Transverse colon (tissue), 4 donors: Measurements from ENCODE around the gene STK10. TPM values are rescaled to one million over a fixed set of nuclear protein-coding genes. Genes with fewer than 3 reads are reported as not detected.

ENCODE experiments used
- DNase-seq: peaks from one replicate; pipeline ENCODE4 v3.0.0-alpha.2; 2019
- H3K27ac ChIP-seq, 4 donors: fragments of 200-600 bp; sonication (generic); 2 replicates each; pipeline ENCODE4 v1.5.1; 2016 to 2018; ENCODE audit warnings: inconsistent platforms in 4 of 4
- H3K27me3 ChIP-seq: fragments of 200-600 bp; sonication (generic); 2 replicates; pipeline ENCODE4 v1.5.1; 2017; ENCODE audit warnings: inconsistent platforms
- H3K36me3 ChIP-seq, 4 donors: fragments of 200-600 bp; sonication (generic); 2 replicates each; pipeline ENCODE4 v1.5.1; 2017 to 2019; ENCODE audit warnings: inconsistent platforms in 4 of 4
- H3K4me1 ChIP-seq, 4 donors: fragments of 200-600 bp; sonication (generic); 2 replicates each; pipeline ENCODE4 v1.5.1; 2017 to 2020; ENCODE audit warnings: inconsistent platforms in 4 of 4
- H3K4me3 ChIP-seq, 4 donors: fragments of 200-600 bp; sonication (generic); 1 replicate in 1 of 4; 2 replicates in 3 of 4; pipeline versions ENCODE4 v1.5.1 to v1.6.1; 2017 to 2019; ENCODE audit warnings: inconsistent platforms in 4 of 4
- H3K9me3 ChIP-seq, 2 donors: fragments of 200-600 bp; sonication (generic); 2 replicates each; pipeline ENCODE4 v1.5.1; 2017 to 2019; ENCODE audit warnings: inconsistent platforms in 2 of 2
- EP300 ChIP-seq: sonication (generic); formaldehyde crosslinking; IDR thresholded peaks from one replicate; pipeline ENCODE4 v1.6.1; 2017; ENCODE audit warnings: antibody characterized with exemption, low read depth
- POLR2A ChIP-seq: fragments of 450-650 bp; IDR thresholded peaks from one replicate; pipeline ENCODE4 v1.6.1; 2016; ENCODE audit warnings: antibody characterized with exemption, mild to moderate bottlenecking, moderate library complexity
- POLR2AphosphoS5 ChIP-seq, 3 donors: sonication (generic); formaldehyde crosslinking; IDR thresholded peaks; one replicate each; pipeline ENCODE4 v1.6.1; 2016; ENCODE audit warnings: antibody characterized with exemption in 3 of 3
- WGBS, 2 donors: methylation state at CpG; one replicate each; pipeline ENCODE4 v1.1.5; 2018; ENCODE audit warnings: low coverage in 1 of 2; 5-methylcytosine and 5-hydroxymethylcytosine counted together
- in situ Hi-C, 4 donors: fragments of 200-750 bp; cut with MboI; loops; one replicate each; pipeline versions ENCODE4 v1.15.0 to v1.15.1; 2017; ENCODE audit warnings: low sequenced_read_pairs in 3 of 4, low pct_ligation_motif_present in 1 of 4, low pct_unique_long_range_greater_than_20kb in 1 of 4
- intact Hi-C: fragments of 100-400 bp; cut with DNase I; formaldehyde crosslinking; loops from one replicate; pipeline ENCODE4 v1.15.1; 2023; ENCODE audit warnings: low total_unique reads
- total RNA-seq, 4 donors: library from RNA; depleted of rRNA; stranded (reverse); fragments of >200 nt; gene quantifications; one replicate each; pipeline ENCODE4 v1.1.0, GENCODE V29; 2016
- TF ChIP-seq, protein P1 (sequence below), 5 experiments: fragments of 200-600 bp in 3 of 5; fragments of 450-650 bp in 2 of 5; sonication (generic) in 3 of 5; IDR thresholded peaks; 1 replicate in 2 of 5; 2 replicates in 3 of 5; pipeline ENCODE4 v1.5.1; 2016 to 2017; ENCODE audit warnings: antibody characterized with exemption in 5 of 5, inconsistent platforms in 3 of 5, mild to moderate bottlenecking in 2 of 5, moderate library complexity in 1 of 5

Gene STK10
- total RNA-seq, 4 donors from 2014 or later, result 21.2 to 207 (median 49.3) TPM

DNA sequence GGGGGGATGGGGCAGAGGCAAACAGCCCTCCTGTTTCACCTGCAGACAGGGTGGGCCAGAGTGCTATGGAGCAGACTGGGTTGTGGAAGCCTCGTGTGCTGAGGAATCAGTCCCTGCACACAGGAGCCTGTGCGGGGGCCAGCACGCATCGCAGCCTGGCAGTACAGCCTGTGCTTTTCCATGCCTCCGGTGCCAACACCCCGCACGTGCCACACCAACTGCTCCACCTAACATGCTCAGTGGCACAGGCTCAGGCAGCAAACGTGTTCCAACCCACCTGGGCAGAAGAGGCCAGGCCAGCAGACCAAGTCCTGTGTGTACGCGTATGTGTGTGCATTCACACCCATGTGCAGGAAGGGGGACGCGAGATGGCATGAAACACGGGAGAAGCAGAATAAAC is 144.2 kb downstream of the STK10 start:
- no peak for DNase-seq
- H3K27ac ChIP-seq, result no peak overlapping the region
- no peaks in the 10 kb centered on the region for H3K27me3 ChIP-seq
- WGBS, 2 donors, result 95 to 100% methylated on average over 2 to 13 of the region's 13 CpGs
- H3K9me3 ChIP-seq, result no peaks in the 10 kb centered on the region
- no peak for TF ChIP-seq POLR2AphosphoS5 (IDR thresholded peaks at IDR 0.05)
- no peak for TF ChIP-seq POLR2A
- TF ChIP-seq EP300, result no peak
- TF ChIP-seq, protein P1, sequence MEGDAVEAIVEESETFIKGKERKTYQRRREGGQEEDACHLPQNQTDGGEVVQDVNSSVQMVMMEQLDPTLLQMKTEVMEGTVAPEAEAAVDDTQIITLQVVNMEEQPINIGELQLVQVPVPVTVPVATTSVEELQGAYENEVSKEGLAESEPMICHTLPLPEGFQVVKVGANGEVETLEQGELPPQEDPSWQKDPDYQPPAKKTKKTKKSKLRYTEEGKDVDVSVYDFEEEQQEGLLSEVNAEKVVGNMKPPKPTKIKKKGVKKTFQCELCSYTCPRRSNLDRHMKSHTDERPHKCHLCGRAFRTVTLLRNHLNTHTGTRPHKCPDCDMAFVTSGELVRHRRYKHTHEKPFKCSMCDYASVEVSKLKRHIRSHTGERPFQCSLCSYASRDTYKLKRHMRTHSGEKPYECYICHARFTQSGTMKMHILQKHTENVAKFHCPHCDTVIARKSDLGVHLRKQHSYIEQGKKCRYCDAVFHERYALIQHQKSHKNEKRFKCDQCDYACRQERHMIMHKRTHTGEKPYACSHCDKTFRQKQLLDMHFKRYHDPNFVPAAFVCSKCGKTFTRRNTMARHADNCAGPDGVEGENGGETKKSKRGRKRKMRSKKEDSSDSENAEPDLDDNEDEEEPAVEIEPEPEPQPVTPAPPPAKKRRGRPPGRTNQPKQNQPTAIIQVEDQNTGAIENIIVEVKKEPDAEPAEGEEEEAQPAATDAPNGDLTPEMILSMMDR (IDR thresholded peaks at IDR 0.05), result no peak
- no peaks in the 10 kb centered on the region for H3K4me1 ChIP-seq
- no peak overlapping the region for H3K4me3 ChIP-seq
- in situ Hi-C loops (loop anchor here (10.0 to 25.0 kb wide), 3 partner anchors 129 to 632 kb away; partner anchors contain the start of gene FGF18 (in 4 of the 4)), intact Hi-C loops (loop anchor here (10.0 kb wide), 1 partner anchor 129 kb away; no protein-coding TSS in a partner anchor)
- peaks cover 0 to 7% (median 0%) of the 10 kb centered on the region in 4 donors for H3K36me3 ChIP-seq

DNA sequence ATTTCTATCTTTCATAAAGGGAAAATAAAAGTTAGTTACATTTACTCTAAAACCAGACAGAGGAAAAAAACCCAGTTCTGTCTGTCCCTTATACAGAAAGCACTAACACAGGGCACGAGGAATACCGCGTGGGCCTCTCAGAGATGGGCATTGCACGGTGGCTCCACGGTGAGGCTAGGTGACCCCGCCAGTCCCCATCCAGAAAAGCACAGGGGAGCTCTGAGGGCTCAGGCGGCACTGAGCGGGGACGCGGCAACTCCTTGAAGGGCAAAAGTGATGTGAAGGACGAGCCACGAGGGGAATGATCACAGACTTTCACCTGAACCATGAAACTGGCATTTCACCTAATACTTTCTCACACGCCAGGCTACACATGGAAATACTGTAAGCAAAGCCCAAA is 145.8 kb downstream of the STK10 start:
- in situ Hi-C loops (loop anchor here (10.0 to 25.0 kb wide), 3 partner anchors 127 to 630 kb away; partner anchors contain the start of gene FGF18 (in 4 of the 4)), intact Hi-C loops (loop anchor here (10.0 kb wide), 1 partner anchor 127 kb away; no protein-coding TSS in a partner anchor)
- Histone ChIP-seq H3K9me3 (no peaks in the 10 kb centered on the region), H3K36me3 (peaks cover 0 to 7% (median 0%) of the 10 kb centered on the region in 4 donors), H3K27me3 (no peaks in the 10 kb centered on the region), H3K4me3 (no peak overlapping the region), H3K4me1 (no peaks in the 10 kb centered on the region), H3K27ac (no peak overlapping the region)
- no peak for DNase-seq
- WGBS, 2 donors, result 94 to 97% methylated on average over 6 to 13 of the region's 13 CpGs
- no peak for TF ChIP-seq POLR2AphosphoS5 (IDR thresholded peaks at IDR 0.05)
- TF ChIP-seq EP300, result no peak
- TF ChIP-seq POLR2A, result no peak
- TF ChIP-seq, protein P1 (IDR thresholded peaks at IDR 0.05), result no peak

- 88 to 89% methylated on average over 3 of the region's 3 CpGs for whole genome bisulfite sequencing, 2 donors
- intact Hi-C loops, result no loop called here
- TF ChIP-seq EP300 (no peak), POLR2A (no peak), POLR2AphosphoS5 (IDR thresholded peaks at IDR 0.05) (no peak)
- TF ChIP-seq, protein P1 (IDR thresholded peaks at IDR 0.05), result no peak
- Histone ChIP-seq H3K27ac (no peak overlapping the region), H3K36me3 (no peaks in the 10 kb centered on the region), H3K27me3 (no peaks in the 10 kb centered on the region), H3K4me1 (no peaks in the 10 kb centered on the region), H3K9me3 (no peaks in the 10 kb centered on the region), H3K4me3 (no peak overlapping the region)
- in situ Hi-C loops, result loop anchor here (10.0 to 25.0 kb wide), 2 partner anchors 123 to 626 kb away; partner anchors contain the start of gene FGF18 (in 4 of the 4)
- DNase-seq, result no peak
Measured at GRCh38 chr5:172038167-172038566, 149.9 kb downstream of the STK10 start.

GRCh38 chr5:172035049-172035448 is 153.0 kb downstream of the STK10 start:
- Histone ChIP-seq H3K4me1 (no peaks in the 10 kb centered on the region), H3K27ac (no peak overlapping the region), H3K4me3 (no peak overlapping the region), H3K9me3 (peaks cover 0 to 7% of the 10 kb centered on the region in 2 donors), H3K36me3 (no peaks in the 10 kb centered on the region), H3K27me3 (no peaks in the 10 kb centered on the region)
- intact Hi-C loops, result no loop called here
- TF ChIP-seq, protein P1 (IDR thresholded peaks at IDR 0.05), result no peak
- TF ChIP-seq POLR2AphosphoS5 (IDR thresholded peaks at IDR 0.05), result no peak
- no peak for TF ChIP-seq POLR2A
- no peak for TF ChIP-seq EP300
- DNase-seq, result no peak
- in situ Hi-C loops, result loop anchor here (10.0 to 25.0 kb wide), 2 partner anchors 120 to 623 kb away; partner anchors contain the start of gene FGF18 (in 4 of the 4)
- WGBS, 2 donors, result 22% methylated on average over 2 of the region's 2 CpGs; no CpG with 5 or more reads in 1 of the 2 donors
